Sigmoid colon (tissue), 7 donors: ENCODE measurements around the gene ATOH8. TPM values are rescaled to one million over a fixed set of nuclear protein-coding genes. Genes with fewer than 3 reads are reported as not detected.

Source experiments
- DNase-seq: peaks from one replicate; pipeline ENCODE4 v3.0.0-alpha.2; 2019
- H3K27ac ChIP-seq, 4 donors: fragments of 200-600 bp; sonication (generic); one replicate each; pipeline ENCODE4 v1.5.1; 2016 to 2019; ENCODE audit warnings: mild to moderate bottlenecking in 1 of 4
- H3K27me3 ChIP-seq, 3 donors: fragments of 200-600 bp; sonication (generic); one replicate each; pipeline ENCODE4 v1.5.1; 2019; ENCODE audit warnings: mild to moderate bottlenecking in 1 of 3
- H3K36me3 ChIP-seq, 4 donors: fragments of 200-600 bp; sonication (generic); one replicate each; pipeline ENCODE4 v1.5.1; 2016 to 2019
- H3K4me1 ChIP-seq, 4 donors: fragments of 200-600 bp; sonication (generic); one replicate each; pipeline ENCODE4 v1.5.1; 2017 to 2019
- H3K4me3 ChIP-seq, 4 donors: fragments of 200-600 bp; sonication (generic); one replicate each; pipeline ENCODE4 v1.5.1; 2017 to 2019; ENCODE audit warnings: mild to moderate bottlenecking in 2 of 4, moderate library complexity in 1 of 4
- H3K9me3 ChIP-seq, 4 donors: fragments of 200-600 bp in 3 of 4; sonication (generic) in 3 of 4; one replicate each; pipeline versions ENCODE4 v1.5.1 to v1.6.1; 2013 to 2019
- EP300 ChIP-seq, 4 donors: sonication (generic); formaldehyde crosslinking; IDR thresholded peaks; one replicate each; pipeline ENCODE4 v1.6.1; 2017; ENCODE audit warnings: antibody characterized with exemption in 4 of 4
- POLR2A ChIP-seq, 2 donors: fragments of 450-650 bp; IDR thresholded peaks; one replicate each; pipeline ENCODE4 v1.6.1; 2016; ENCODE audit warnings: antibody characterized with exemption in 2 of 2, mild to moderate bottlenecking in 2 of 2, moderate library complexity in 2 of 2
- POLR2AphosphoS5 ChIP-seq, 4 donors: sonication (generic); formaldehyde crosslinking; IDR thresholded peaks; one replicate each; pipeline ENCODE4 v1.6.1; 2017; ENCODE audit warnings: antibody characterized with exemption in 4 of 4
- WGBS, 2 donors: extraction: QIAGEN DNeasy Blood & Tissue Kit; methylation state at CpG; one replicate each; pipeline ENCODE4 v1.1.7; 2013; 5-methylcytosine and 5-hydroxymethylcytosine counted together
- intact Hi-C: fragments of 100-400 bp; cut with DNase I; formaldehyde crosslinking; loops from one replicate; pipeline ENCODE4 v1.15.1; 2023
- polyA plus RNA-seq, 3 donors: library from polyadenylated mRNA; stranded (reverse); fragments of 200-250 nt; gene quantifications; one replicate each; pipeline ENCODE4 v1.2.3, GENCODE V29; 2013
- total RNA-seq, 4 donors: library from RNA; depleted of rRNA; stranded (reverse); fragments of >200 nt; gene quantifications; one replicate each; pipeline ENCODE4 v1.1.0, GENCODE V29; 2016
- TF ChIP-seq, protein P1 (sequence below), 4 experiments: fragments of 450-650 bp in 3 of 4; fragments of 200-600 bp in 1 of 4; IDR thresholded peaks; one replicate each; pipeline ENCODE4 v1.5.1; 2016 to 2019; ENCODE audit warnings: antibody characterized with exemption in 4 of 4, mild to moderate bottlenecking in 3 of 4, moderate library complexity in 2 of 4
- donor health status: healthy with polysubstance abuse.
- donor health status: Bipolar disorder and iron deficiency.
- donor health status: healthy.

The ATOH8 gene
- total and polyA plus RNA-seq, 7 donors: 1.6 to 20.6 (median 12.4) TPM

DNA sequence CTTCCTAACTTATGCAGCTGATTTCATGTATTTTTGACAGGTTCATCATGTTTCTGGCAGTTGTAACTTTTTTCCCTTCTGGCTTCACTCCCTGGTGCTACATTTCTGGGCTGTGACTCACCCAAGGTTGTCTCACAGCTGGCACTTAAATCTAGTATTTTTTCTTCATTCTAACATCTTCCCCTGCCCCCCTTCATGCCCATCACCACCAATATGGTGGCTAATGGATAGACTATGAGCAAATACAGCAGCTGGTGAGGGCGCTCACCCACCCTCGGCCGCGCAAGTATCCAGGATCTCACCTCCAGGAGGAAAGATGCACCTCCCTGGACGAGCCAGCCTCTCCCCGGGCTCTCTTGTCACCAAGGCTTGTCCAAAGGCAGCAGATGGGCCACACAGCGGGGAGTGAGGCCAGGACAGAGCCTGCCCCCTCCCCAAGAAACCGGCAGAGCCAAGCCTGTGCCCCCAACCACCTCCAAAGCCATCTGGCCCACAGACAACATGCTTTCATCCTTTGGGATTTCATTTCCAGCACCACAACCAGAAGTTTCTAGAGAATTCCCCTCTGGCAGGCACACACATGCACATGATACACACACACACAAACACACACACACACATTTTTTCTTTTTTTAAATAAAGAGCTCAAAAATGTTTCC is 39.1 kb downstream of the ATOH8 start:
- Histone ChIP-seq H3K9me3 (no peaks in the 10 kb centered on the region), H3K4me1 (peaks cover 0 to 57% (median 47%) of the 10 kb centered on the region in 4 donors), H3K27me3 (no peaks in the 10 kb centered on the region), H3K4me3 (no peak overlapping the region), H3K36me3 (peaks cover 0 to under 1% (median 0%) of the 10 kb centered on the region in 4 donors), H3K27ac (peak overlapping the region; percentile 30 to 82 (median 48))
- TF ChIP-seq, protein P1, sequence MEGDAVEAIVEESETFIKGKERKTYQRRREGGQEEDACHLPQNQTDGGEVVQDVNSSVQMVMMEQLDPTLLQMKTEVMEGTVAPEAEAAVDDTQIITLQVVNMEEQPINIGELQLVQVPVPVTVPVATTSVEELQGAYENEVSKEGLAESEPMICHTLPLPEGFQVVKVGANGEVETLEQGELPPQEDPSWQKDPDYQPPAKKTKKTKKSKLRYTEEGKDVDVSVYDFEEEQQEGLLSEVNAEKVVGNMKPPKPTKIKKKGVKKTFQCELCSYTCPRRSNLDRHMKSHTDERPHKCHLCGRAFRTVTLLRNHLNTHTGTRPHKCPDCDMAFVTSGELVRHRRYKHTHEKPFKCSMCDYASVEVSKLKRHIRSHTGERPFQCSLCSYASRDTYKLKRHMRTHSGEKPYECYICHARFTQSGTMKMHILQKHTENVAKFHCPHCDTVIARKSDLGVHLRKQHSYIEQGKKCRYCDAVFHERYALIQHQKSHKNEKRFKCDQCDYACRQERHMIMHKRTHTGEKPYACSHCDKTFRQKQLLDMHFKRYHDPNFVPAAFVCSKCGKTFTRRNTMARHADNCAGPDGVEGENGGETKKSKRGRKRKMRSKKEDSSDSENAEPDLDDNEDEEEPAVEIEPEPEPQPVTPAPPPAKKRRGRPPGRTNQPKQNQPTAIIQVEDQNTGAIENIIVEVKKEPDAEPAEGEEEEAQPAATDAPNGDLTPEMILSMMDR (IDR thresholded peaks at IDR 0.05): no peak
- peak in 3 of 4 donors; percentile 25 to 40 (median 34) for TF ChIP-seq POLR2AphosphoS5 (IDR thresholded peaks at IDR 0.05)
- TF ChIP-seq POLR2A (IDR thresholded peaks at IDR 0.05): no peak
- TF ChIP-seq EP300 (IDR thresholded peaks at IDR 0.05): no peak
- intact Hi-C loops: no loop called here
- 77 to 86% methylated on average over 8 of the region's 8 CpGs for WGBS, 2 donors
- peak; percentile 69 for DNase-seq

DNA sequence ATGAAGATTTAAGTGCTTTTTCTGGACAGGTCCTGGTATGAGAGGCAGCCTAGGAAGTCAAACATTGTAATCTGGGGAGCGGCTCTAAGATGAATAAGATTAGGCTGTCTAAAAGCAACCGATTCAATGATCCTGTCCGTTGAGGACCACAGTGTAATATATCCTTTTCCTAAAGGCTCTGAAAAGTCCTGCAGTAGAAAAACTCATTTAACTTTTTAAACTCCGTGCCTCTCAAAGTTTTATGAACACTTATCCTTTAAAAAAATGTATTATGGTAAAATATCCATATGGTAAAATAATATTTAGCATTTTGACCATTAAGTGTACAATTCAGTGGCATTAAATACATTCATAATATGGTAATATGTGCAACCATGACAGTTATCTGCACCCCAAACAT is 39.8 kb downstream of the ATOH8 start:
- TF ChIP-seq POLR2A (IDR thresholded peaks at IDR 0.05): no peak
- TF ChIP-seq POLR2AphosphoS5 (IDR thresholded peaks at IDR 0.05): no peak
- TF ChIP-seq, protein P1 (IDR thresholded peaks at IDR 0.05): no peak
- TF ChIP-seq EP300 (IDR thresholded peaks at IDR 0.05): no peak
- intact Hi-C loops: no loop called here
- Histone ChIP-seq H3K27ac (peak overlapping the region in 1 of 4 donors; percentile 82), H3K27me3 (no peaks in the 10 kb centered on the region), H3K36me3 (no peaks in the 10 kb centered on the region), H3K9me3 (no peaks in the 10 kb centered on the region), H3K4me1 (peaks cover 0 to 57% (median 47%) of the 10 kb centered on the region in 4 donors), H3K4me3 (no peak overlapping the region)
- DNase-seq: no peak
- 38 to 81% methylated on average over 4 of the region's 4 CpGs for WGBS, 2 donors

DNA sequence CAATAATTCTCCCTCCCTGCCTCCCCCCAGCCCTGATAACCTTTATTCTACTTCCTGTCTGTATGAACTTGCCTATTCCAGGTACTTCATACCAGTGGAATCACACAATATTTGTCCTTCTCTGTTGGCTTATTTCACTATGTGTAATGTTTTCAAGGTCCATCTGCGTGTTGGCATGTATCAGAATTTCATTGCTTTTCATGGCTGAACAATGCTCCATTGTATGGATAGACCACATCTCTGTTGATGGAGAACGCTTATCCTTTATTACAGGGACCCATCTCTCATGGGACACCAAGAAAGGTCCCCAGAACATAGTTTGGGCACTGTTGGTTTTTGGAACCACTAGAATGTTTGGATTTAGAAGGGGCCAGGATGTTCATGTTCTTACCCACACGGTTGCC is 40.2 kb downstream of the ATOH8 start:
- Histone ChIP-seq H3K27me3 (no peaks in the 10 kb centered on the region), H3K27ac (peak overlapping the region in 1 of 4 donors; percentile 82), H3K36me3 (no peaks in the 10 kb centered on the region), H3K9me3 (no peaks in the 10 kb centered on the region), H3K4me1 (peaks cover 0 to 57% (median 47%) of the 10 kb centered on the region in 4 donors), H3K4me3 (no peak overlapping the region)
- 53 to 84% methylated on average over 3 of the region's 3 CpGs for WGBS, 2 donors
- TF ChIP-seq EP300 (IDR thresholded peaks at IDR 0.05) (no peak), POLR2A (IDR thresholded peaks at IDR 0.05) (no peak), POLR2AphosphoS5 (IDR thresholded peaks at IDR 0.05) (no peak)
- TF ChIP-seq, protein P1 (IDR thresholded peaks at IDR 0.05): no peak
- no peak for DNase-seq
- intact Hi-C loops: no loop called here

DNA sequence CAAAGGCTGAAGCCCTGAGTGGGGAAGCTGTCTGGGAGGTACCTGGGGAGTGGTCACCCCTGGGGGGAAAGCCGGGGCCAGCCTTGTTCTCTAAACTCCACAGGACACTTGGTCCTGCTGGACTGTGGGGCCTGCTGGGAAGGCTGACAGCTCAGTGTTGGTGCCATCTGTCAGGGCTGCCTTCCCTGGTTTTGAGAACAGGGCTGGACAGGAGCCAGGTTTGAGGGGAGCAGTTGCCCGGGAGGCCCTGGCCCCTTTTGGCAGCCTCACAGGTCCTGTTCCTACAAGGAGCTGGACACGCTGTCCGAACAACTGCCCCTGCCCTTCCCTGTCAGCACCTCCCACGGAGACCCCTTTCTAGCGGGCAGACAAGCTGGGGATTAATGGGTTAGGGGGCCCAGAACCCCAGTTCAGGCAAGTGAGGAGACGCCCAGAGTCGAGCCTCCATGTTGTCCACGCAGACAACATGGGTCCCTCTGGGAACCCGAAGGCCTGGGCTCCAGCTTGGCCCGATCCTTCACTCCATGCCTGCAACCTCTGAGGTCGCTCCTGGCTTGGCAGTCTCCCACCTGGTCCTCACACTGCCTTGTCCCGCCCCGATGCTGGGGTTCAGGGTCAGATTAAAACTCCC is 40.8 kb downstream of the ATOH8 start:
- Histone ChIP-seq H3K9me3 (no peaks in the 10 kb centered on the region), H3K4me3 (no peak overlapping the region), H3K4me1 (peaks cover 0 to 57% (median 47%) of the 10 kb centered on the region in 4 donors), H3K36me3 (no peaks in the 10 kb centered on the region), H3K27ac (peak overlapping the region in 1 of 4 donors; percentile 82), H3K27me3 (no peaks in the 10 kb centered on the region)
- WGBS, 2 donors: 73 to 89% methylated on average over 14 of the region's 14 CpGs
- TF ChIP-seq POLR2A (IDR thresholded peaks at IDR 0.05) (no peak), EP300 (IDR thresholded peaks at IDR 0.05) (no peak), POLR2AphosphoS5 (IDR thresholded peaks at IDR 0.05) (no peak)
- TF ChIP-seq, protein P1 (IDR thresholded peaks at IDR 0.05): no peak
- peak; percentile 64 for DNase-seq
- intact Hi-C loops: no loop called here
